HepG2 (cell line): ENCODE measurements around the gene CCDC70. TPM values are rescaled to one million over a fixed set of nuclear protein-coding genes. Genes with fewer than 3 reads are reported as not detected.

Experiments used
- ATAC-seq: fragments of 200-7000 bp; cut with Tn5 transposase; 3 replicates; pipeline ENCODE4 v1.9.1; 2020; ENCODE audit warnings: mild to moderate bottlenecking, moderate library complexity
- BruUV-seq: library from RNA; stranded (reverse); fragments of 400-500 nt; replicated peaks from 2 replicates; lab custom pipeline; 2021; lab: Mats Ljungman, UMichigan
- CTCF ChIA-PET: fragments of 300-600 bp; formaldehyde crosslinking; extraction: SDS; loops from one replicate; lab custom pipeline; 2021; ENCODE audit warnings: low total read pairs, inconsistent platforms, low intra/inter-chr PET ratio; lab: Yijun Ruan, JAX
- POLR2A ChIA-PET: fragments of 350-600 bp; sonication (Branson Sonifier 250); formaldehyde crosslinking; loops from one replicate; lab custom pipeline; 2020; ENCODE audit warnings: antibody characterized with exemption, inconsistent platforms; lab: Yijun Ruan, JAX
- DNase-seq: peaks from one replicate; pipeline ENCODE4 v3.0.0-alpha.2; 2015; ENCODE audit warnings: low spot score
- FAIRE-seq: peaks from 3 replicates; lab custom pipeline; 2011; peaks lifted over from hg19 to GRCh38; lab: Jason Lieb, UNC
- H2AFZ ChIP-seq: one replicate; pipeline ENCODE4 v1.6.1; 2011; ENCODE audit warnings: low read length, inconsistent platforms
- H3K27ac ChIP-seq: fragments of 300-600 bp; 3 replicates; pipeline ENCODE4 v1.8.0; 2011; ENCODE audit warnings: mixed run types, mild to moderate bottlenecking, mixed read lengths, low read length, inconsistent platforms; ENCODE audit not compliant: insufficient read depth; ENCODE audit errors: extremely low read length
- H3K27me3 ChIP-seq, 2 experiments: fragments of 200-600 bp in 1 of 2; 2 replicates in 1 of 2; 3 replicates in 1 of 2; pipeline versions ENCODE4 v1.6.0 to v1.8.0; 2011; ENCODE audit warnings: low read length in 2 of 2, mild to moderate bottlenecking in 2 of 2, moderate library complexity in 2 of 2, inconsistent platforms in 1 of 2; ENCODE audit not compliant: insufficient read depth in 2 of 2, control insufficient read depth in 1 of 2
- H3K36me3 ChIP-seq, 2 experiments: fragments of 200-600 bp in 1 of 2; replicated peaks in 1 of 2; 2 replicates in 1 of 2; 3 replicates in 1 of 2; pipeline versions ENCODE4 v1.5.1 to v1.8.0; 2011; ENCODE audit warnings: low read length in 2 of 2, inconsistent platforms in 1 of 2; ENCODE audit not compliant: insufficient read depth in 2 of 2, control insufficient read depth in 1 of 2
- H3K4me1 ChIP-seq: 2 replicates; pipeline ENCODE4 v1.5.1; 2012; ENCODE audit warnings: low read length, inconsistent platforms; ENCODE audit not compliant: insufficient read depth
- H3K4me2 ChIP-seq: 2 replicates; pipeline ENCODE4 v1.6.0; 2011; ENCODE audit warnings: low read depth, low read length, inconsistent platforms
- H3K4me3 ChIP-seq, 3 experiments: fragments of 200-600 bp in 1 of 3; sonication (generic), shearing (Covaris generic) in 1 of 3; replicated peaks in 1 of 3; 2 replicates each; pipeline ENCODE4 v1.5.1; 2011 to 2016; ENCODE audit warnings: low read length in 3 of 3, inconsistent platforms in 2 of 3, low read depth in 2 of 3, mild to moderate bottlenecking in 2 of 3, control low read depth in 1 of 3, mixed read lengths in 1 of 3; ENCODE audit not compliant: insufficient read depth in 1 of 3
- H3K79me2 ChIP-seq: one replicate; pipeline ENCODE4 v1.6.1; 2011; ENCODE audit warnings: low read length, inconsistent platforms; ENCODE audit not compliant: insufficient read depth
- H3K9ac ChIP-seq: 2 replicates; pipeline ENCODE4 v1.6.0; 2011; ENCODE audit warnings: mild to moderate bottlenecking, low read depth, low read length, inconsistent platforms; ENCODE audit not compliant: insufficient read depth
- H3K9me3 ChIP-seq: 2 replicates; pipeline ENCODE4 v1.5.1; 2012; ENCODE audit warnings: mild to moderate bottlenecking, low read length
- H4K20me1 ChIP-seq: 2 replicates; pipeline ENCODE4 v1.6.0; 2011; ENCODE audit warnings: inconsistent platforms, mild to moderate bottlenecking, low read length, moderate library complexity; ENCODE audit not compliant: insufficient read depth
- ASH2L ChIP-seq: fragments of 300-600, 200-600 bp; sonication (generic); IDR thresholded peaks from 2 replicates; pipeline ENCODE4 v1.7.0; 2017; ENCODE audit warnings: low read depth, mild to moderate bottlenecking, moderate library complexity, mixed read lengths, low read length; ENCODE audit not compliant: insufficient read length
- FOXJ3 ChIP-seq: sonication (generic); formaldehyde crosslinking; IDR thresholded peaks from 2 replicates; pipeline ENCODE4 v1.4.0; 2020; ENCODE audit warnings: missing genetic modification reagents, mild to moderate bottlenecking, borderline replicate concordance
- HNF4G ChIP-seq, 2 experiments: sonication (generic) in 1 of 2; formaldehyde crosslinking in 1 of 2; IDR thresholded peaks; 2 replicates each; pipeline versions ENCODE4 v1.4.0 to v1.6.1; 2011 to 2020; ENCODE audit warnings: borderline replicate concordance in 2 of 2, low read depth in 2 of 2, mild to moderate bottlenecking in 2 of 2, low read length in 1 of 2, missing genetic modification reagents in 1 of 2, moderate library complexity in 1 of 2
- PCBP1 ChIP-seq: fragments of 200-400 bp; formaldehyde crosslinking; IDR thresholded peaks from 2 replicates; pipeline ENCODE4 v1.6.1; 2017; ENCODE audit warnings: mild to moderate bottlenecking, low read depth, low read length, borderline replicate concordance
- ZNF235 ChIP-seq: sonication (generic); formaldehyde crosslinking; IDR thresholded peaks from 2 replicates; pipeline ENCODE4 v1.8.1; 2023; ENCODE audit warnings: mild to moderate bottlenecking, missing genetic modification reagents, borderline replicate concordance
- ZNF253 ChIP-seq: sonication (generic); formaldehyde crosslinking; IDR thresholded peaks from 2 replicates; pipeline ENCODE4 v1.8.0; 2022; ENCODE audit warnings: mild to moderate bottlenecking, missing genetic modification reagents, borderline replicate concordance
- ZNF781 ChIP-seq: sonication (generic); formaldehyde crosslinking; IDR thresholded peaks from 2 replicates; pipeline ENCODE4 v1.5.1; 2020; ENCODE audit warnings: borderline replicate concordance, mild to moderate bottlenecking, missing genetic modification reagents; ENCODE audit errors: not compliant biosample characterization
- WGBS: methylation state at CpG from one replicate; pipeline ENCODE4 v1.1.6; 2017; ENCODE audit warnings: low lambda C conversion rate; 5-methylcytosine and 5-hydroxymethylcytosine counted together
- in situ Hi-C: cut with HindIII; loops from 2 replicates; pipeline ENCODE4 v1.10.0; 2017; ENCODE audit warnings: low pct_unique_long_range_greater_than_20kb; ENCODE audit not compliant: extremely low pct_ligation_motif_present
- intact Hi-C: fragments of 100-400 bp; cut with micrococcal nuclease; formaldehyde crosslinking; loops from one replicate; pipeline ENCODE4 v1.10.0; 2022; ENCODE audit not compliant: unreplicated experiment
- polyA plus RNA-seq, 8 experiments: library from polyadenylated mRNA; depleted of rRNA in 3 of 8; stranded (reverse) in 7 of 8; unstranded in 1 of 8; fragments of >200 nt; fragmentation: Illumina TruSeq in 4 of 8; extraction: Trizol in 4 of 8; gene quantifications; 2 replicates each; pipeline versions ENCODE4 v1.2.1 to v1.2.3, GENCODE V29; 2011 to 2016; ENCODE audit warnings: low read depth in 4 of 8, missing spikeins in 1 of 8, mixed read lengths in 1 of 8; ENCODE audit not compliant: insufficient read depth in 1 of 8
- total RNA-seq, 5 experiments: library from RNA; depleted of rRNA; stranded (reverse); fragments of >200 nt; fragmentation: Illumina TruSeq; extraction: Trizol; gene quantifications; 2 replicates each; pipeline ENCODE4 v1.2.3, GENCODE V29; 2016; ENCODE audit warnings: low read depth in 1 of 5
- TF ChIP-seq, protein P1 (sequence below): sonication (generic); formaldehyde crosslinking; IDR thresholded peaks from 2 replicates; pipeline ENCODE4 v1.8.1; 2023; ENCODE audit warnings: mild to moderate bottlenecking, missing genetic modification reagents
- TF ChIP-seq, protein P2 (sequence below): sonication (generic); formaldehyde crosslinking; IDR thresholded peaks from 2 replicates; pipeline ENCODE4 v1.4.0; 2020; ENCODE audit warnings: missing genetic modification reagents, borderline replicate concordance

The CCDC70 gene
- total and polyA plus RNA-seq, 2 of the 13 experiments (the other 11 are each of a cell fraction or from before 2014, with no cell fraction given) = 0.13 TPM; not detected in 1

DNA sequence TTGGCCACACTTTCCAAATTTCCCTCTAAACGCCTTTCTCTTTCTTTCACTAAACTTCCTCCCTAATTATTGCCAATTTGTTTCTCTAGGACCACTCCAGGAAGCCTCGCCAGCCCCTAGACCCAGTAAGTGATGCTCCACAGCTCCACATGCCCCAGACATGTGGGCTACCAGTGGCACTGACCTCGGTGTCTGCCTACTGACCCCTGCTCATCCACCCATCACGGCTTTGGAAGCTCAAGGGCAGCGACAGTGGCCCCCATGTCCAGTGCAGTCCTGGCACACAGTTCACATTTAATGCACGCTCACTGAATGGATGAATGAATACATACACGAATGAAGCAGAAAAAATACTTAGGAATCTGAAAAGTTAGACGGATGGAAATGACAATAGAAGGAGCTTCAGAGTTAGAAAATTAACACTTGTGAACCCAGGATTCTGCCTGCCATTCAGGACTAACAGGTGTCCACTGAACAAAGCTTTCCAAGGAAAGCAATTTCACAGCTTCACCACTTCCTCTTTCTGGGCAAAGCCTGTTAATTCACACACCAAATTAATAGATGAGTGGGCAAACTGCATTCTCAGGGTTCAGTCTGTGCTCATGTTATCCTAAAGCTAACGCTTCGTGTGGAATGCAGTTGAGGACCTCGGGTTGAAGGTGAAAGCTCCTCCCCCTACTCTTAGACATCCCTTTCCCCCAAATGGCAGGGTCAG lies 50.9 kb downstream of the CCDC70 start:
- no peak for TF ChIP-seq ASH2L
- in situ Hi-C loops = no loop called here
- no peaks in the 10 kb centered on the region for H3K9me3 ChIP-seq
- FAIRE-seq = no peak
- BruUV-seq = no TSS peak
- ATAC-seq = no peak
- H3K79me2 ChIP-seq = no peaks in the 10 kb centered on the region
- WGBS = 94% methylated on average over 11 of the region's 11 CpGs
- ChIA-PET POLR2A (no interaction called here), CTCF (no interaction called here)
- H3K9ac ChIP-seq = no peak overlapping the region
- intact Hi-C loops = no loop called here
- H2AFZ ChIP-seq = no peak overlapping the region
- no peak for DNase-seq
- no peak overlapping the region for H3K27ac ChIP-seq
- H3K4me2 ChIP-seq = no peak overlapping the region
- no peak overlapping the region for H3K4me3 ChIP-seq
- H4K20me1 ChIP-seq = no peaks in the 10 kb centered on the region
- no peaks in the 10 kb centered on the region for H3K27me3 ChIP-seq
- H3K4me1 ChIP-seq = no peaks in the 10 kb centered on the region
- H3K36me3 ChIP-seq = peaks cover 9 to 16% of the 10 kb centered on the region in 2 experiments; a peak in 4 of 5 replicates

DNA sequence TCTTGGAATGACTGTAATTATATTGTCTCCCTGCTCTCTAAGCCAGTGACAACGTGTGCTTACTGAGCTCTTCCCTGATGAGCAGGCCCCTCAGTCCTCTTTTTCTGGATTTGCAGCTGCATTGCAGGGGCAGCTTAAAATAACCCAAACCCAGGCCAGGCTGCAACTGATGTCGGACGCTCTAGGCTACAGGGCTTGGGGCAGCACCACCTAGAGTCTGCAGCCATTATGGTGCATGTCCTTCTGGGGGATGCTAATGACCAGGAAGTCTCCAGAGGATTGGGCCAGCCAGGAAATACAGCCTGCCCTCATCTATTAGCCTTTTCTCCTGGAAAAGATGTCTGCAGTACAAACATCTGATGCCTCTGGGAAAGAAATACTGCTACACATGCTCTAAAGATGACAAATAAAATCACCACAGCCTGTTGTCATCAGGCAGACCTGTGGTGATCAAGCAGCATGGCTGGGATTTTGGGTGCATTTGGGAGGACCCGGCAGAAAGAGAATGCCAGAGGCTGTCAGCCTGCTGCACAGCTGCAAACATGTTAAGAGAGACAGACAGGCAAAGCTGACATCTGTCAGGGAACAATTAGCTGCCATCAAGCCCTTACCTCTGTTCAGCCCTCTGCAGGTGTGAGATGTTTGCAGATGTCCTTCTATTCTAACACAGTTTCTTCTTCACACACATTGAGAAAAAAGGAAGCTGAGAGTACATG lies 51.8 kb downstream of the CCDC70 start:
- Histone ChIP-seq H4K20me1 (no peaks in the 10 kb centered on the region), H3K27ac (no peak overlapping the region), H3K4me2 (no peak overlapping the region), H3K9me3 (no peaks in the 10 kb centered on the region), H3K36me3 (peaks cover 9 to 22% of the 10 kb centered on the region in 2 experiments; a peak in 4 of 5 replicates), H3K9ac (no peak overlapping the region), H3K79me2 (no peaks in the 10 kb centered on the region), H2AFZ (no peak overlapping the region), H3K4me3 (no peak overlapping the region), H3K27me3 (no peaks in the 10 kb centered on the region), H3K4me1 (no peaks in the 10 kb centered on the region)
- BruUV-seq = no TSS peak
- ChIA-PET CTCF (no interaction called here), POLR2A (no interaction called here)
- ATAC-seq = peak; percentile 57
- 100% methylated on average over 2 of the region's 4 CpGs for WGBS
- in situ Hi-C loops = no loop called here
- intact Hi-C loops = no loop called here
- DNase-seq = no peak
- no peak for FAIRE-seq
- TF ChIP-seq FOXJ3 (CRISPR knock-in tag) (no peak), ZNF781 (CRISPR knock-in tag) (no peak), ZNF253 (no peak), ZNF235 (CRISPR knock-in tag) (no peak), HNF4G (IDR thresholded peaks at IDR 0.05; ENCODE audit: borderline replicate concordance, low read depth, low read length) (no peak), HNF4G (CRISPR knock-in tag; IDR thresholded peaks at IDR 0.05; ENCODE audit: borderline replicate concordance, low read depth) (no peak), PCBP1 (no peak)
- TF ChIP-seq, protein P1, sequence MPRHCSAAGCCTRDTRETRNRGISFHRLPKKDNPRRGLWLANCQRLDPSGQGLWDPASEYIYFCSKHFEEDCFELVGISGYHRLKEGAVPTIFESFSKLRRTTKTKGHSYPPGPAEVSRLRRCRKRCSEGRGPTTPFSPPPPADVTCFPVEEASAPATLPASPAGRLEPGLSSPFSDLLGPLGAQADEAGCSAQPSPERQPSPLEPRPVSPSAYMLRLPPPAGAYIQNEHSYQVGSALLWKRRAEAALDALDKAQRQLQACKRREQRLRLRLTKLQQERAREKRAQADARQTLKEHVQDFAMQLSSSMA = no peak
- TF ChIP-seq, protein P2, sequence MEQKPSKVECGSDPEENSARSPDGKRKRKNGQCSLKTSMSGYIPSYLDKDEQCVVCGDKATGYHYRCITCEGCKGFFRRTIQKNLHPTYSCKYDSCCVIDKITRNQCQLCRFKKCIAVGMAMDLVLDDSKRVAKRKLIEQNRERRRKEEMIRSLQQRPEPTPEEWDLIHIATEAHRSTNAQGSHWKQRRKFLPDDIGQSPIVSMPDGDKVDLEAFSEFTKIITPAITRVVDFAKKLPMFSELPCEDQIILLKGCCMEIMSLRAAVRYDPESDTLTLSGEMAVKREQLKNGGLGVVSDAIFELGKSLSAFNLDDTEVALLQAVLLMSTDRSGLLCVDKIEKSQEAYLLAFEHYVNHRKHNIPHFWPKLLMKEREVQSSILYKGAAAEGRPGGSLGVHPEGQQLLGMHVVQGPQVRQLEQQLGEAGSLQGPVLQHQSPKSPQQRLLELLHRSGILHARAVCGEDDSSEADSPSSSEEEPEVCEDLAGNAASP (CRISPR knock-in tag) = no peak
